HG02885 (cell line): ENCODE data around the gene PAK4.
"Not testable (repeated sequence)": the region's sequence is repeated elsewhere in the genome, so short reads cannot be mapped to it uniquely, and the experiment has no call there.

Experiments used
- ATAC-seq: cut with Tn5 transposase; IDR thresholded peaks from one replicate; pipeline ENCODE4 v1.9.1; 2021; ENCODE audit warnings: mild to moderate bottlenecking; ENCODE audit not compliant: unreplicated experiment, poor library complexity

Gene PAK4

GRCh38 chr19:39128516-39129079 lies 3.0 kb downstream of the PAK4 start:
- ATAC-seq = no peak

GRCh38 chr19:39129116-39129515 lies 3.5 kb downstream of the PAK4 start:
- no peak for ATAC-seq

- no peak for ATAC-seq
Measured at GRCh38 chr19:39130337-39131254, 5.0 kb downstream of the PAK4 start.

GRCh38 chr19:39131255-39131755 lies 5.7 kb downstream of the PAK4 start:
- no peak for ATAC-seq

GRCh38 chr19:39132344-39132969 lies 6.9 kb downstream of the PAK4 start:
- no peak for ATAC-seq

- no peak for ATAC-seq
Measured at GRCh38 chr19:39133431-39134270, 8.1 kb downstream of the PAK4 start.

GRCh38 chr19:39135701-39136100 lies 10.1 kb downstream of the PAK4 start:
- no peak for ATAC-seq

GRCh38 chr19:39136225-39136940 lies 10.8 kb downstream of the PAK4 start:
- no peak for ATAC-seq

GRCh38 chr19:39137131-39137530 lies 11.5 kb downstream of the PAK4 start:
- ATAC-seq = no peak

- no peak for ATAC-seq
Measured at GRCh38 chr19:39138221-39139211, 12.9 kb downstream of the PAK4 start.

GRCh38 chr19:39139305-39139874 lies 13.8 kb downstream of the PAK4 start:
- no peak for ATAC-seq

- no peak for ATAC-seq
Measured at GRCh38 chr19:39139971-39140453, 14.4 kb downstream of the PAK4 start.

- ATAC-seq = no peak
Measured at GRCh38 chr19:39140594-39140993, 15.0 kb downstream of the PAK4 start.

GRCh38 chr19:39141929-39142328 lies 16.3 kb downstream of the PAK4 start:
- no peak for ATAC-seq

- ATAC-seq = no peak
Measured at GRCh38 chr19:39142630-39143029, 17.0 kb downstream of the PAK4 start.

- ATAC-seq = not testable (repeated sequence)
Measured at GRCh38 chr19:39143757-39144289, 18.2 kb downstream of the PAK4 start.

- no peak for ATAC-seq
Measured at GRCh38 chr19:39144290-39145071, 18.9 kb downstream of the PAK4 start.
